Tibial nerve (tissue), 4 donors: ENCODE data around the gene STOX2. TPM values are rescaled to one million over a fixed set of nuclear protein-coding genes. Genes with fewer than 3 reads are reported as not detected.

Source experiments
- DNase-seq, 2 donors: peaks; one replicate each; pipeline ENCODE4 v3.0.0-alpha.2; 2019; ENCODE audit warnings: low spot score in 2 of 2
- H3K27ac ChIP-seq, 4 donors: fragments of 200-600 bp; sonication (generic) in 3 of 4; one replicate each; pipeline ENCODE4 v1.5.1; 2017 to 2019; ENCODE audit warnings: mild to moderate bottlenecking in 1 of 4
- H3K27me3 ChIP-seq, 2 donors: fragments of 200-600 bp; sonication (generic) in 1 of 2; one replicate each; pipeline versions ENCODE4 v1.5.1 to v1.6.0; 2017 to 2019
- H3K36me3 ChIP-seq, 3 donors: fragments of 200-600 bp; sonication (generic); one replicate each; pipeline ENCODE4 v1.5.1; 2018 to 2019
- H3K4me1 ChIP-seq, 4 donors: fragments of 200-600 bp; sonication (generic) in 3 of 4; one replicate each; pipeline ENCODE4 v1.5.1; 2017 to 2019
- H3K4me3 ChIP-seq, 4 donors: fragments of 200-600 bp; sonication (generic) in 3 of 4; one replicate each; pipeline ENCODE4 v1.5.1; 2017 to 2019; ENCODE audit warnings: mild to moderate bottlenecking in 1 of 4, moderate library complexity in 1 of 4
- H3K9me3 ChIP-seq, 4 donors: fragments of 200-600 bp; sonication (generic) in 3 of 4; one replicate each; pipeline ENCODE4 v1.5.1; 2017 to 2019
- EP300 ChIP-seq, 2 donors: sonication (generic); formaldehyde crosslinking; IDR thresholded peaks; one replicate each; pipeline ENCODE4 v1.6.1; 2017; ENCODE audit warnings: antibody characterized with exemption in 2 of 2, mild to moderate bottlenecking in 1 of 2
- POLR2A ChIP-seq, 2 donors: fragments of 450-650 bp; IDR thresholded peaks; one replicate each; pipeline ENCODE4 v1.6.1; 2017; ENCODE audit warnings: antibody characterized with exemption in 2 of 2, mild to moderate bottlenecking in 2 of 2, moderate library complexity in 2 of 2
- WGBS, 2 donors: methylation state at CpG; one replicate each; pipeline ENCODE4 v1.1.5; 2018; 5-methylcytosine and 5-hydroxymethylcytosine counted together
- total RNA-seq, 4 donors: library from RNA; depleted of rRNA; stranded (reverse); fragments of >200 nt; gene quantifications; one replicate each; pipeline ENCODE4 v1.1.0, GENCODE V29; 2016
- TF ChIP-seq, protein P1 (sequence below), 5 experiments: fragments of 200-600 bp in 3 of 5; fragments of 450-650 bp in 2 of 5; sonication (generic) in 3 of 5; IDR thresholded peaks; one replicate each; pipeline ENCODE4 v1.5.1; 2016 to 2019; ENCODE audit warnings: antibody characterized with exemption in 5 of 5, mild to moderate bottlenecking in 3 of 5, moderate library complexity in 2 of 5

Gene STOX2
- total RNA-seq, 4 donors from 2014 or later: 11.9 to 28.6 (median 17.9) TPM

DNA sequence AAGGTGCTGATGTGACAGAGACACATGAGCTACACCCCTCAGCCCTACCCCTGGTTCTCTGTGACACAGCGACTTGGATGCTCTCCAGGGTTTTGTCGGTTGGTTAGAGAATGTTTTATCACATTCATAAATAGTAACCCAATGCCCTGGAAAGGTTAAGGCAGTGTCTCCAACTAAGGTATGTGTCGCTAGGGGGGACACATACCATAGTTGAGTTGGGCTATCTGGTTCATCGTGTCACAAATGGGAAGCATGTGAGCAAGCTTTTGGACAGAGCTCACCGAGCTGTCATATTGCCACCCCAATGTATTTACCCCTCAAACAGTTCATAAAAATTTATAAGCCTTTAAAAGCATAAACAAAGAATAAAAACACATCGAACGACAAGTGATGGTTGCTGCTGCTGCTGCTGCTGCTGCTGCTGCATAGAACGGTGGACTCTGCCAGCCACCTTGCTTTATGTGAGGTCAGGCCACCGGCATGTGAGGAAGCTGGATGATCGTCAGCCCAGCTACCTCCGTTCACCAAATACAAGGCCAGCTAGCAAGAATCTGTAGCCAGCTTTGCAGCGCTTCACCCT, 55.9 kb downstream of the STOX2 start:
- no peak for DNase-seq
- Histone ChIP-seq H3K4me3 (no peak overlapping the region), H3K27ac (peak overlapping the region; percentile 20 to 86 (median 79)), H3K27me3 (no peaks in the 10 kb centered on the region), H3K9me3 (no peaks in the 10 kb centered on the region), H3K36me3 (no peaks in the 10 kb centered on the region), H3K4me1 (peaks cover 0 to 25% (median 1%) of the 10 kb centered on the region in 4 donors)
- 38 to 40% methylated on average over 12 of the region's 12 CpGs for WGBS, 2 donors
- TF ChIP-seq, protein P1, sequence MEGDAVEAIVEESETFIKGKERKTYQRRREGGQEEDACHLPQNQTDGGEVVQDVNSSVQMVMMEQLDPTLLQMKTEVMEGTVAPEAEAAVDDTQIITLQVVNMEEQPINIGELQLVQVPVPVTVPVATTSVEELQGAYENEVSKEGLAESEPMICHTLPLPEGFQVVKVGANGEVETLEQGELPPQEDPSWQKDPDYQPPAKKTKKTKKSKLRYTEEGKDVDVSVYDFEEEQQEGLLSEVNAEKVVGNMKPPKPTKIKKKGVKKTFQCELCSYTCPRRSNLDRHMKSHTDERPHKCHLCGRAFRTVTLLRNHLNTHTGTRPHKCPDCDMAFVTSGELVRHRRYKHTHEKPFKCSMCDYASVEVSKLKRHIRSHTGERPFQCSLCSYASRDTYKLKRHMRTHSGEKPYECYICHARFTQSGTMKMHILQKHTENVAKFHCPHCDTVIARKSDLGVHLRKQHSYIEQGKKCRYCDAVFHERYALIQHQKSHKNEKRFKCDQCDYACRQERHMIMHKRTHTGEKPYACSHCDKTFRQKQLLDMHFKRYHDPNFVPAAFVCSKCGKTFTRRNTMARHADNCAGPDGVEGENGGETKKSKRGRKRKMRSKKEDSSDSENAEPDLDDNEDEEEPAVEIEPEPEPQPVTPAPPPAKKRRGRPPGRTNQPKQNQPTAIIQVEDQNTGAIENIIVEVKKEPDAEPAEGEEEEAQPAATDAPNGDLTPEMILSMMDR (IDR thresholded peaks at IDR 0.05): no peak
- TF ChIP-seq POLR2A (IDR thresholded peaks at IDR 0.05) (no peak), EP300 (IDR thresholded peaks at IDR 0.05) (no peak)

DNA sequence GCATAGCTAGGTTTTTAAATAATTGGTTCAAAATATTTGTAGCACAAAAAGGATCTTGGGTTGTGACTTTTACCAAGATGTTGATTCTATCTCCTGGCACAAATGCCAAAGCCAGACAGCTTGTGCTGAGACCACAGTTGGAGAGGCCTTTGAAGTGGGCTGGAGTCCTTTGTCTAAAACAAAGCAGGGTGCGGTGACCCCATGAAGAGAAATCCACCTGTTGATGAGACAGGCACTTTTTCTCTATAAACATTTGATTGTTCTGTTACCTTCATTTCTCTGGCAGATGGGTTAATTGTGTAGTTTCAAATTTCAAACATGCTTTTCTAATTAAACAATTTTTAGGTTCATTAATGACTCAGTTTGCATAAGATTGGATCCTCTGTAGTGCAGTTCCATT, 56.7 kb downstream of the STOX2 start:
- Histone ChIP-seq H3K36me3 (no peaks in the 10 kb centered on the region), H3K4me1 (peaks cover 0 to 25% (median 1%) of the 10 kb centered on the region in 4 donors), H3K9me3 (no peaks in the 10 kb centered on the region), H3K27me3 (no peaks in the 10 kb centered on the region), H3K27ac (peak overlapping the region in 3 of 4 donors; percentile 73 to 86 (median 85)), H3K4me3 (no peak overlapping the region)
- 23 to 95% methylated on average over 1 of the region's 1 CpG for WGBS, 2 donors
- no peak for DNase-seq
- no peak for TF ChIP-seq EP300 (IDR thresholded peaks at IDR 0.05)
- no peak for TF ChIP-seq POLR2A (IDR thresholded peaks at IDR 0.05)
- TF ChIP-seq, protein P1 (IDR thresholded peaks at IDR 0.05): no peak

DNA sequence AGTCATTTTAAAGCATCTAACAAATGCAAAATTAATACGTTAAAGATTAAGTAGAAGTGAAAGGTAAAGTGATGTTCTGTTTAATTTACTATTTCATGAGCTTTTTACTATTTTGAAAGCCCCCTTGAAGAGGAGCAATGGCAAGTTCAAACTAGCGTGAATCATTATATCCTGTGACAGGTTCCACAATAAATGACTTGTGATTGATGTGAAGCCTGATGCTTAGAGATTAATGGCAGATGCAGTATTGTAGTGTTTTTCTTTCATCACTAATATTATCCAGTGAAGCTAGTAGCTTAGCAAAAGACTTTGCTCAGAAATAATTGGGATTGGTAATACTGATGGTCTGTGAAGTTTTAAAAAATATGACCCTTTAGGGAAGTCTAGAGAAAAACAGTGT, 57.3 kb downstream of the STOX2 start:
- WGBS, 2 donors: 71 to 79% methylated on average over 2 of the region's 2 CpGs
- peaks cover 0 to 25% (median 1%) of the 10 kb centered on the region in 4 donors for H3K4me1 ChIP-seq
- TF ChIP-seq POLR2A (IDR thresholded peaks at IDR 0.05): no peak

DNA sequence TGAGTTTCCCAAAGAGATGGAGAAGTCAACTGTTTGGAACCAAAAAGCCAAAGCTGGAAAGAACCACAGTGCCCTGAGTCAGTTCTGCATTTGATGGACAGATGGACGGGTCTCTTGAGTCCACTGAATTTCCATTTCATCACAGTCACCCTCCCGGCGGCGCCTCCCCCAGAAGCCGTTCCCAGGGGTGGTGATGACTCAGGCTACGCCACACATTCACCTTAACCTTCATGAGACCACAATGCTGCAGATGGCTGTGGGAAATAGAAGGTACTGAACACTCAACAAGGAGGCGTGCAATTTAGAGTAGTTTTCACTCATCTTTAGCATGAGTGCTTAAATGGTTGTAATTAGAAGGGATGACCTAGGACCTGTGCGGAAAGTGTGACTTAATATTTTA, 61.3 kb downstream of the STOX2 start:
- Histone ChIP-seq H3K4me3 (no peak overlapping the region), H3K4me1 (peaks cover 0 to 10% (median 0%) of the 10 kb centered on the region in 4 donors), H3K27me3 (no peaks in the 10 kb centered on the region), H3K27ac (no peak overlapping the region), H3K9me3 (no peaks in the 10 kb centered on the region), H3K36me3 (no peaks in the 10 kb centered on the region)
- 86 to 89% methylated on average over 8 of the region's 8 CpGs for WGBS, 2 donors
- no peak for DNase-seq
- no peak for TF ChIP-seq POLR2A (IDR thresholded peaks at IDR 0.05)
- TF ChIP-seq EP300 (IDR thresholded peaks at IDR 0.05): no peak
- TF ChIP-seq, protein P1 (IDR thresholded peaks at IDR 0.05): no peak

More for the DNA sequence above, 57.3 kb downstream of the STOX2 start:
- no peak for DNase-seq
- peak overlapping the region in 1 of 4 donors; percentile 86 for H3K27ac ChIP-seq
- no peak overlapping the region for H3K4me3 ChIP-seq
- H3K27me3 ChIP-seq: no peaks in the 10 kb centered on the region
- H3K9me3 ChIP-seq: no peaks in the 10 kb centered on the region
- no peaks in the 10 kb centered on the region for H3K36me3 ChIP-seq

GRCh38 chr4:183967266-183967665, 62.2 kb downstream of the STOX2 start:
- WGBS, 2 donors: 94 to 95% methylated on average over 11 of the region's 11 CpGs
- peaks cover 0 to 11% (median 0%) of the 10 kb centered on the region in 4 donors for H3K4me1 ChIP-seq
- no peak overlapping the region for H3K4me3 ChIP-seq
- DNase-seq: no peak
- H3K36me3 ChIP-seq: no peaks in the 10 kb centered on the region
- H3K9me3 ChIP-seq: no peaks in the 10 kb centered on the region
- no peak overlapping the region for H3K27ac ChIP-seq
- no peaks in the 10 kb centered on the region for H3K27me3 ChIP-seq
- TF ChIP-seq, protein P1 (IDR thresholded peaks at IDR 0.05): no peak
- TF ChIP-seq EP300 (IDR thresholded peaks at IDR 0.05) (no peak), POLR2A (IDR thresholded peaks at IDR 0.05) (no peak)
